ENCODE measurements around the gene GFAP.
"Not testable (repeated sequence)": the region's sequence is repeated elsewhere in the genome, so short reads cannot be mapped to it uniquely, and the experiment has no call there.

Gene GFAP

GRCh38 chr17:44915321-44915726, at the start of gene GFAP:
TSS of gene GFAP (minus strand) at chr17:44915500. CDS start at chr17:44915486, 14 bp downstream.
- DNase-seq: no peak

GRCh38 chr17:44961921-44962350, 46.6 kb upstream of the GFAP start:
- no peak for DNase-seq

- DNase-seq: no peak
Measured at GRCh38 chr17:44960691-44961090, 45.4 kb upstream of the GFAP start.

GRCh38 chr17:44959821-44960531, 44.7 kb upstream of the GFAP start:
- DNase-seq: no peak

- no peak for DNase-seq
Measured at GRCh38 chr17:44956998-44957981, 42.0 kb upstream of the GFAP start.

- no peak for DNase-seq
Measured at GRCh38 chr17:44955674-44956425, 40.5 kb upstream of the GFAP start.

GRCh38 chr17:44952946-44953475, 37.7 kb upstream of the GFAP start:
- DNase-seq: no peak

- no peak for DNase-seq
Measured at GRCh38 chr17:44948315-44948795, 33.1 kb upstream of the GFAP start.

GRCh38 chr17:44947461-44948314, 32.4 kb upstream of the GFAP start, which contains the start of gene KIF18B:
TSS of gene KIF18B (minus strand) at chr17:44947773. CDS start at chr17:44936344, 11,429 bp downstream.
- DNase-seq: peak; percentile 96

- DNase-seq: not testable (repeated sequence)
Measured at GRCh38 chr17:44945652-44946051, 30.4 kb upstream of the GFAP start.

- no peak for DNase-seq
Measured at GRCh38 chr17:44942456-44942855, 27.2 kb upstream of the GFAP start.

- DNase-seq: no peak
Measured at GRCh38 chr17:44941712-44942331, 26.5 kb upstream of the GFAP start.

- no peak for DNase-seq
Measured at GRCh38 chr17:44940768-44941167, 25.5 kb upstream of the GFAP start.

GRCh38 chr17:44940317-44940716, 25.0 kb upstream of the GFAP start:
- no peak for DNase-seq

GRCh38 chr17:44935116-44935515, 19.8 kb upstream of the GFAP start:
- no peak for DNase-seq

GRCh38 chr17:44934745-44935105, 19.4 kb upstream of the GFAP start:
- no peak for DNase-seq

- DNase-seq: no peak
Measured at GRCh38 chr17:44933824-44934744, 18.8 kb upstream of the GFAP start.

GRCh38 chr17:44932787-44933097, 17.4 kb upstream of the GFAP start:
- no peak for DNase-seq

GRCh38 chr17:44932096-44932786, 16.9 kb upstream of the GFAP start:
- no peak for DNase-seq

GRCh38 chr17:44931376-44931775, 16.1 kb upstream of the GFAP start:
- no peak for DNase-seq
